GM08714 (cell line): Measurements from ENCODE around the gene XPC.

Experiments used
- H3K4me3 ChIP-seq: fragments of 200-500 bp; sonication (Bioruptor generic); 2 replicates; pipeline ENCODE4 v1.5.1; 2014; ENCODE audit warnings: mild to moderate bottlenecking, low read length, inconsistent platforms
- ZNF274 ChIP-seq: IDR thresholded peaks from 2 replicates; pipeline ENCODE4 v1.6.1; 2012; ENCODE audit warnings: mild to moderate bottlenecking, low read depth, low read length

The XPC gene

GRCh38 chr3:14212032-14212431, 33.6 kb upstream of the XPC start:
- H3K4me3 ChIP-seq, result no peak overlapping the region
- no peak for TF ChIP-seq ZNF274

DNA sequence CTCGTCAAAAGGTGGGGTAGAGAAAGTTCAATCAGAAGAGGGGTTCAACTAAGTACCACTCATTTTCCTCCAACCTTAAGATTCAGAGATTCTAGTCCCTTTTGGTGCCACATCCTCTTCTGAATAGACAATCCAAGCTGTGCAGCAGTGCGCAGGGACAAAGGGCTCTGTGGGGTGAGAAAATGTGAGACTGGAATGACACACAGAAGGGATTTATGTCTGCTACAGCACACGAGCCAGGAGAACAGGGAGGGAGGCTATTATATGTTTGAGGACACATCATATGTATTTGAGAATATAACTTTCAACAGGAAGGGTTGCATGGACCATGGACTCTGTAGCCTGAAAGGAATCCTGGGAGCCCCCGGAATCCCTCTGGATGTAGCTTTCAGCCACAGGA, 33.2 kb upstream of the XPC start:
- no peak overlapping the region for H3K4me3 ChIP-seq
- TF ChIP-seq ZNF274, result no peak

GRCh38 chr3:14210843-14211594, 32.6 kb upstream of the XPC start:
- TF ChIP-seq ZNF274, result no peak

GRCh38 chr3:14210290-14210688, 31.9 kb upstream of the XPC start:
- H3K4me3 ChIP-seq, result no peak overlapping the region
- no peak for TF ChIP-seq ZNF274

More at GRCh38 chr3:14210843-14211594, 32.6 kb upstream of the XPC start:
- H3K4me3 ChIP-seq, result no peak overlapping the region

DNA sequence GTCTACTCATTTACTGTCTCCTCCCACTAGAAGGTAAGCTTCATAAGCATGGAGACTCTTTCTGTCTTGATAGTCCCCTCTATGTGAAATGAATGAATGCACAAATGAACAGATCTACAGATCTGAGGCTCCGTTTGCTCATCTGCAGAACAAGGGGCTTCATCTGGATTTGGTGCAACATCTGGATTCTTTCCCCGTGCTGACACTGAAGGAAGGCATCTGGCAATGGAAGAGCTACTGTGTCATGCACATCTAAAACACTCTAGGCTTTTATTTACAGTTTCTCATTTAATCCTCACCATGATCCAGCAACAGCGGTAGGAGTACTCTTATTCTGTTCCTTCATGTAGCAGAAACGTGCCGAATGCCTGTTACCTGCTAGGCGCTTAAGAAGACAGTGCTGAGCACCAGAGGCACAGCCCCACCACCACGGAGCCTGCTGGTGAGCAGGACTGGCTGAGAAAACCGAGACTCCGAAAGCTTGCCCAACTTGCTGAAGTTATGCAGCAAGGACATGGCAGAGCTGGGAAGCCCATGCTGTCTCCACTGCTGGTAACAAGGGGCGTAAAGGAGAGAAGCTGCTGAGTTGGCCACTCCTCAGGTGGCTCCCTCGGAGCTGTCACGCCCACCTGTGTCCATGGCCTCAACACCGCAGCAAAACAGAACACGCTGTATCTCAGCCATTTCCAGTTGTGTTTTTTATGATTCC, 31.3 kb upstream of the XPC start:
- H3K4me3 ChIP-seq, result no peak overlapping the region
- TF ChIP-seq ZNF274, result no peak

GRCh38 chr3:14208977-14209394, 30.6 kb upstream of the XPC start:
- TF ChIP-seq ZNF274, result no peak
- H3K4me3 ChIP-seq, result no peak overlapping the region

GRCh38 chr3:14208168-14208567, 29.8 kb upstream of the XPC start:
- H3K4me3 ChIP-seq, result no peak overlapping the region
- no peak for TF ChIP-seq ZNF274

GRCh38 chr3:14206548-14207177, 28.3 kb upstream of the XPC start:
- no peak overlapping the region for H3K4me3 ChIP-seq
- TF ChIP-seq ZNF274, result no peak

GRCh38 chr3:14204515-14205284, 26.3 kb upstream of the XPC start:
- H3K4me3 ChIP-seq, result no peak overlapping the region
- no peak for TF ChIP-seq ZNF274

GRCh38 chr3:14203521-14204079, 25.2 kb upstream of the XPC start:
- no peak for TF ChIP-seq ZNF274
- H3K4me3 ChIP-seq, result no peak overlapping the region

- no peak for TF ChIP-seq ZNF274
- H3K4me3 ChIP-seq, result no peak overlapping the region
Measured at GRCh38 chr3:14202874-14203520, 24.6 kb upstream of the XPC start.

GRCh38 chr3:14201940-14202684, 23.7 kb upstream of the XPC start:
- TF ChIP-seq ZNF274, result no peak
- H3K4me3 ChIP-seq, result no peak overlapping the region

- TF ChIP-seq ZNF274, result no peak
Measured at GRCh38 chr3:14200841-14201240, 22.4 kb upstream of the XPC start.

More at GRCh38 chr3:14200841-14201240, 22.4 kb upstream of the XPC start:
- no peak overlapping the region for H3K4me3 ChIP-seq
